A549 (cell line): ENCODE results near the gene RASGRP2.

Experiments used
- CTCF ChIP-seq: fragments of >200 bp; sonication (Bioruptor Twin); formaldehyde crosslinking; IDR thresholded peaks from 3 replicates; pipeline ENCODE4 v1.5.1; 2016
- EP300 ChIP-seq, 2 experiments: fragments of >200 bp; sonication (Bioruptor Twin); formaldehyde crosslinking; IDR thresholded peaks; 2 replicates in 1 of 2; 3 replicates in 1 of 2; pipeline ENCODE4 v1.6.1; 2016 to 2017

DNA sequence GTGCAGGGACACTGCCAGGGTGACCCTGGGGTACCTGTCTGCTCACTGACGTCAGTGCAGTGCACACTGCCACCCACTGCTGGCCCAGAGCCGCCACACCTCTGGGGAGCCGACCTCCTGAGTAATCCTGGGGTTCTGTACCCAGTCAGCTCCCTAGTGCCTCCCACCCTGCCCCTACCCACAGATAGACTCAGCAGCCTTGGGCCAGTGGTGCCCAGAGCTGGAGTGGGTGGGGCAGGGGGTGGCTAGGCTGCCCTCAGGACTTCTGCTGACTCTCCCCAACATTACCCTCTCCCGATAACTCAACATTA, 26.7 kb downstream of the RASGRP2 start:
- TF ChIP-seq EP300 (IDR thresholded peaks at IDR 0.05) (no peak), CTCF (no peak)
